ENCODE results near the gene SAP130. TPM values are rescaled to one million over a fixed set of nuclear protein-coding genes. Genes with fewer than 3 reads are reported as not detected.

Gene SAP130
- total RNA-seq, 1 donor from 2014 or later, result 19.8 TPM

GRCh38 chr2:127985026-127985734, 42.7 kb downstream of the SAP130 start:
- Mint-ChIP-seq H3K4me3 (no peak overlapping the region), H3K27ac (no peak overlapping the region), H3K36me3 (peaks cover 28% of the 10 kb centered on the region), H3K4me1 (no peaks in the 10 kb centered on the region), H3K9me3 (no peaks in the 10 kb centered on the region), H3K27me3 (ENCODE audit: insufficient read depth, low read depth) (peaks cover 5% of the 10 kb centered on the region)
- Histone ChIP-seq H3K4me1 (no peaks in the 10 kb centered on the region), H3K36me3 (peaks cover 22% of the 10 kb centered on the region), H4K20me1 (ENCODE audit: low read depth) (peaks cover 11% of the 10 kb centered on the region), H3K9ac (no peak overlapping the region), H3K79me2 (ENCODE audit: low read depth) (no peaks in the 10 kb centered on the region), H3K27me3 (no peaks in the 10 kb centered on the region), H3K4me3 (no peak overlapping the region), H3K9me3 (ENCODE audit: low read depth) (no peaks in the 10 kb centered on the region), H2AFZ (replicated peaks) (no peak overlapping the region), H3K27ac (no peak overlapping the region), H3F3A (ENCODE audit: low read depth) (no peaks in the 10 kb centered on the region), H3K4me2 (no peak overlapping the region)
- DNase-seq (ENCODE audit: low spot score), result no peak
- TF ChIP-seq EZH2phosphoT487 (IDR thresholded peaks at IDR 0.05), result no peak
- TF ChIP-seq, protein P1, sequence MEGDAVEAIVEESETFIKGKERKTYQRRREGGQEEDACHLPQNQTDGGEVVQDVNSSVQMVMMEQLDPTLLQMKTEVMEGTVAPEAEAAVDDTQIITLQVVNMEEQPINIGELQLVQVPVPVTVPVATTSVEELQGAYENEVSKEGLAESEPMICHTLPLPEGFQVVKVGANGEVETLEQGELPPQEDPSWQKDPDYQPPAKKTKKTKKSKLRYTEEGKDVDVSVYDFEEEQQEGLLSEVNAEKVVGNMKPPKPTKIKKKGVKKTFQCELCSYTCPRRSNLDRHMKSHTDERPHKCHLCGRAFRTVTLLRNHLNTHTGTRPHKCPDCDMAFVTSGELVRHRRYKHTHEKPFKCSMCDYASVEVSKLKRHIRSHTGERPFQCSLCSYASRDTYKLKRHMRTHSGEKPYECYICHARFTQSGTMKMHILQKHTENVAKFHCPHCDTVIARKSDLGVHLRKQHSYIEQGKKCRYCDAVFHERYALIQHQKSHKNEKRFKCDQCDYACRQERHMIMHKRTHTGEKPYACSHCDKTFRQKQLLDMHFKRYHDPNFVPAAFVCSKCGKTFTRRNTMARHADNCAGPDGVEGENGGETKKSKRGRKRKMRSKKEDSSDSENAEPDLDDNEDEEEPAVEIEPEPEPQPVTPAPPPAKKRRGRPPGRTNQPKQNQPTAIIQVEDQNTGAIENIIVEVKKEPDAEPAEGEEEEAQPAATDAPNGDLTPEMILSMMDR (IDR thresholded peaks at IDR 0.05), result no peak
- TF ChIP-seq EZH2 (IDR thresholded peaks at IDR 0.05), result no peak

DNA sequence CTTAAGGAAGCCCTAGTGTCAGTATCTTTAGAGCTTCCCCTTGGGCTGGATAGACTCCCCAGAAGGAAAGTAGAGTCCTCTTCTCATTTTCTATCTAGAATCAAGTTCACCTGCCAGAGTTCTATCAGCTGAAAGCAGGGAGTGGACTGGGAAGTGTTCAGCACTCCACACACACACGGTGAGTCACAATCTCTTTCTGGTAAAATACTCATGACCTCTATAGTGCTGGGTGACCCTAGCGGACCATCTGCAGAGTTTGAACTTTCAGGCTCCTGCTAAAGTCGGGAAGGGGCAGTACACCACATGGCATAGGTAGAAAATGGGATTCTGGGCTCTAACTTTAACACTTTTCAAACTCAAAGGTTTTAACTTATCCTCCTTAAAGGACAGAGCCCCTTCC, 43.3 kb downstream of the SAP130 start:
- no peak overlapping the region for H3K9ac ChIP-seq
- no peaks in the 10 kb centered on the region for H3K4me1 Mint-ChIP-seq
- no peaks in the 10 kb centered on the region for H3K79me2 ChIP-seq (ENCODE audit: low read depth)
- no peaks in the 10 kb centered on the region for H3K9me3 Mint-ChIP-seq
- no peaks in the 10 kb centered on the region for H3K27me3 ChIP-seq
- TF ChIP-seq, protein P1 (IDR thresholded peaks at IDR 0.05), result no peak
- TF ChIP-seq EZH2 (IDR thresholded peaks at IDR 0.05), result no peak
- no peak for TF ChIP-seq EZH2phosphoT487 (IDR thresholded peaks at IDR 0.05)
- no peak overlapping the region for H3K4me3 ChIP-seq
- no peaks in the 10 kb centered on the region for H3K9me3 ChIP-seq (ENCODE audit: low read depth)
- no peak overlapping the region for H3K4me2 ChIP-seq
- no peak overlapping the region for H3K27ac Mint-ChIP-seq
- peaks cover 22% of the 10 kb centered on the region for H3K36me3 ChIP-seq
- no peak overlapping the region for H2AFZ ChIP-seq (replicated peaks)
- H3K27ac ChIP-seq, result no peak overlapping the region
- H3K27me3 Mint-ChIP-seq (ENCODE audit: insufficient read depth, low read depth), result peaks cover 3% of the 10 kb centered on the region
- no peaks in the 10 kb centered on the region for H3K4me1 ChIP-seq
- H4K20me1 ChIP-seq (ENCODE audit: low read depth), result peaks cover 16% of the 10 kb centered on the region
- DNase-seq (ENCODE audit: low spot score), result no peak
- peaks cover 28% of the 10 kb centered on the region for H3K36me3 Mint-ChIP-seq
- no peaks in the 10 kb centered on the region for H3F3A ChIP-seq (ENCODE audit: low read depth)
- H3K4me3 Mint-ChIP-seq, result no peak overlapping the region

- Histone ChIP-seq H3K27me3 (no peaks in the 10 kb centered on the region), H3F3A (ENCODE audit: low read depth) (no peaks in the 10 kb centered on the region), H2AFZ (replicated peaks) (no peak overlapping the region), H4K20me1 (ENCODE audit: low read depth) (no peaks in the 10 kb centered on the region), H3K4me3 (no peak overlapping the region), H3K4me2 (no peak overlapping the region), H3K9me3 (ENCODE audit: low read depth) (no peaks in the 10 kb centered on the region), H3K27ac (no peak overlapping the region), H3K36me3 (peaks cover 11% of the 10 kb centered on the region), H3K4me1 (no peaks in the 10 kb centered on the region), H3K79me2 (ENCODE audit: low read depth) (no peaks in the 10 kb centered on the region), H3K9ac (no peak overlapping the region)
- H3K9me3 Mint-ChIP-seq, result no peaks in the 10 kb centered on the region
- no peaks in the 10 kb centered on the region for H3K27me3 Mint-ChIP-seq (ENCODE audit: insufficient read depth, low read depth)
- peaks cover 36% of the 10 kb centered on the region for H3K36me3 Mint-ChIP-seq
- H3K4me3 Mint-ChIP-seq, result no peak overlapping the region
- no peaks in the 10 kb centered on the region for H3K4me1 Mint-ChIP-seq
- DNase-seq (ENCODE audit: low spot score), result no peak
- H3K27ac Mint-ChIP-seq, result no peak overlapping the region
- TF ChIP-seq EZH2phosphoT487 (IDR thresholded peaks at IDR 0.05), result no peak
- TF ChIP-seq, protein P1 (IDR thresholded peaks at IDR 0.05), result no peak
- TF ChIP-seq EZH2 (IDR thresholded peaks at IDR 0.05), result no peak
Observed at GRCh38 chr2:127969446-127969845, 58.4 kb downstream of the SAP130 start.
